IMR-90 (cell line): Measurements from ENCODE around the gene MPIG6B. TPM values are rescaled to one million over a fixed set of nuclear protein-coding genes. Genes with fewer than 3 reads are reported as not detected.

Experiments used
- ATAC-seq: fragments of 200-7000 bp; cut with Tn5 transposase; 2 replicates; pipeline ENCODE4 v1.9.1; 2020; ENCODE audit warnings: low read depth, mild to moderate bottlenecking, moderate library complexity
- BruUV-seq: library from RNA; stranded (reverse); fragments of 400-500 nt; replicated peaks from 2 replicates; lab custom pipeline; 2021; lab: Mats Ljungman, UMichigan
- CTCF ChIA-PET: fragments of 300-600 bp; formaldehyde crosslinking; extraction: SDS; loops from one replicate; lab custom pipeline; 2021; ENCODE audit warnings: antibody characterized with exemption; lab: Yijun Ruan, JAX
- POLR2A ChIA-PET: fragments of 300-600 bp; sonication (Branson Sonifier 250); formaldehyde crosslinking; loops from one replicate; lab custom pipeline; 2022; ENCODE audit warnings: antibody characterized with exemption; ENCODE audit not compliant: unreplicated experiment; lab: Charles Lee
- DNase-seq: peaks from one replicate; pipeline ENCODE4 v3.0.0; 2013
- H2AFZ ChIP-seq: replicated peaks from 2 replicates; pipeline ENCODE3; 2013; ENCODE audit warnings: low read length, mild to moderate bottlenecking; ENCODE audit not compliant: poor library complexity
- H2AK5ac ChIP-seq: 2 replicates; pipeline ENCODE4 v1.6.1; 2013; ENCODE audit warnings: low read depth, low read length, inconsistent platforms
- H2AK9ac ChIP-seq: replicated peaks from 2 replicates; pipeline ENCODE3; 2013; ENCODE audit warnings: mild to moderate bottlenecking, low read depth, low read length, moderate library complexity; ENCODE audit not compliant: poor library complexity
- H2BK120ac ChIP-seq: 2 replicates; pipeline ENCODE4 v1.6.1; 2013; ENCODE audit warnings: low read depth, low read length, inconsistent platforms
- H2BK15ac ChIP-seq: 3 replicates; pipeline ENCODE4 v1.6.1; 2013; ENCODE audit warnings: low read depth, low read length, inconsistent platforms
- H2BK20ac ChIP-seq: 2 replicates; pipeline ENCODE4 v1.6.1; 2013; ENCODE audit warnings: low read depth, mild to moderate bottlenecking, inconsistent platforms, low read length, moderate library complexity
- H2BK5ac ChIP-seq: 2 replicates; pipeline ENCODE4 v1.6.1; 2013; ENCODE audit warnings: mild to moderate bottlenecking, low read depth, low read length, inconsistent platforms; ENCODE audit not compliant: poor library complexity, severe bottlenecking
- H3K14ac ChIP-seq: replicated peaks from 2 replicates; pipeline ENCODE4 v1.6.1; 2013; ENCODE audit warnings: low read depth, low read length, inconsistent platforms
- H3K18ac ChIP-seq: 2 replicates; pipeline ENCODE4 v1.6.1; 2013; ENCODE audit warnings: low read depth, low read length, control low read depth
- H3K23ac ChIP-seq: 2 replicates; pipeline ENCODE4 v1.6.1; 2013; ENCODE audit warnings: low read depth, low read length, inconsistent platforms
- H3K27ac ChIP-seq: 2 replicates; pipeline ENCODE4 v1.5.1; 2013; ENCODE audit warnings: mild to moderate bottlenecking, control low read depth, low read length; ENCODE audit not compliant: insufficient read depth
- H3K27me3 ChIP-seq: 2 replicates; pipeline ENCODE4 v1.6.1; 2013; ENCODE audit warnings: low read length; ENCODE audit not compliant: control insufficient read depth, insufficient read depth
- H3K36me3 ChIP-seq: 2 replicates; pipeline ENCODE4 v1.6.1; 2013; ENCODE audit warnings: low read length, mixed read lengths; ENCODE audit not compliant: control insufficient read depth, insufficient read depth
- H3K4ac ChIP-seq: 2 replicates; pipeline ENCODE4 v1.6.1; 2013; ENCODE audit warnings: low read depth, low read length, inconsistent platforms
- H3K4me1 ChIP-seq: 2 replicates; pipeline ENCODE4 v1.6.1; 2013; ENCODE audit warnings: low read length, mixed read lengths; ENCODE audit not compliant: control insufficient read depth, insufficient read depth
- H3K4me2 ChIP-seq: 2 replicates; pipeline ENCODE4 v1.6.1; 2013; ENCODE audit warnings: low read depth, mild to moderate bottlenecking, control low read depth, low read length, moderate library complexity
- H3K4me3 ChIP-seq: 2 replicates; pipeline ENCODE4 v1.5.1; 2013; ENCODE audit warnings: low read depth, mild to moderate bottlenecking, control low read depth, low read length, moderate library complexity; ENCODE audit not compliant: insufficient read depth
- H3K56ac ChIP-seq: 2 replicates; pipeline ENCODE4 v1.6.1; 2013; ENCODE audit warnings: low read length, inconsistent platforms; ENCODE audit not compliant: insufficient read depth; ENCODE audit errors: extremely low read depth
- H3K79me1 ChIP-seq, 2 experiments: 2 replicates each; pipeline ENCODE4 v1.6.1; 2013; ENCODE audit warnings: low read length in 2 of 2, inconsistent platforms in 1 of 2, low read depth in 1 of 2
- H3K9ac ChIP-seq: 2 replicates; pipeline ENCODE4 v1.6.1; 2013; ENCODE audit warnings: low read depth, low read length, control low read depth
- H3K9me1 ChIP-seq: 2 replicates; pipeline ENCODE4 v1.6.1; 2013; ENCODE audit warnings: low read length, inconsistent platforms; ENCODE audit not compliant: insufficient read depth
- H3K9me3 ChIP-seq: 2 replicates; pipeline ENCODE4 v1.6.1; 2013; ENCODE audit warnings: low read length; ENCODE audit not compliant: control insufficient read depth, insufficient read depth
- H4K20me1 ChIP-seq: 2 replicates; pipeline ENCODE4 v1.6.1; 2013; ENCODE audit warnings: low read length, inconsistent platforms; ENCODE audit not compliant: insufficient read depth
- H4K5ac ChIP-seq: 2 replicates; pipeline ENCODE4 v1.6.1; 2013; ENCODE audit warnings: mild to moderate bottlenecking, low read depth, low read length, control low read depth
- H4K8ac ChIP-seq, 2 experiments: 2 replicates each; pipeline ENCODE4 v1.6.1; 2013; ENCODE audit warnings: low read depth in 2 of 2, low read length in 2 of 2, control low read depth in 1 of 2, inconsistent platforms in 1 of 2
- H4K91ac ChIP-seq: 2 replicates; pipeline ENCODE4 v1.6.1; 2013; ENCODE audit warnings: low read depth, low read length, inconsistent platforms; ENCODE audit not compliant: insufficient read depth
- BHLHE40 ChIP-seq: fragments of 150-350 bp; IDR thresholded peaks from 2 replicates; pipeline ENCODE4 v1.6.1; 2016; ENCODE audit warnings: mild to moderate bottlenecking, low read depth, low read length
- CEBPB ChIP-seq: IDR thresholded peaks from 2 replicates; pipeline ENCODE4 v1.6.1; 2012; ENCODE audit warnings: low read depth, low read length, improper control_type of control experiment
- CHD1 ChIP-seq: IDR thresholded peaks from 2 replicates; pipeline ENCODE4 v1.6.1; 2012; ENCODE audit warnings: low read depth, low read length, improper control_type of control experiment
- CTCF ChIP-seq: conservative IDR thresholded peaks from 2 replicates; pipeline ENCODE4 v1.5.1; 2012; ENCODE audit warnings: mild to moderate bottlenecking, low read depth, low read length, improper control_type of control experiment
- ELK1 ChIP-seq: fragments of 150-350 bp; IDR thresholded peaks from 2 replicates; pipeline ENCODE4 v1.6.1; 2016; ENCODE audit warnings: low read depth, mild to moderate bottlenecking, low read length, moderate library complexity, borderline replicate concordance
- FOS ChIP-seq: fragments of 150-350 bp; IDR thresholded peaks from 2 replicates; pipeline ENCODE4 v1.6.1; 2016; ENCODE audit warnings: low read depth, low read length
- MAFK ChIP-seq: IDR thresholded peaks from 2 replicates; pipeline ENCODE4 v1.6.1; 2012; ENCODE audit warnings: low read depth, low read length, improper control_type of control experiment
- MAZ ChIP-seq: IDR thresholded peaks from 2 replicates; pipeline ENCODE4 v1.6.1; 2012; ENCODE audit warnings: low read depth, mild to moderate bottlenecking, low read length, improper control_type of control experiment, moderate library complexity, borderline replicate concordance
- MXI1 ChIP-seq: IDR thresholded peaks from 2 replicates; pipeline ENCODE4 v1.6.1; 2012; ENCODE audit warnings: low read depth, mild to moderate bottlenecking, low read length, moderate library complexity, borderline replicate concordance
- POLR2A ChIP-seq: IDR thresholded peaks from 2 replicates; pipeline ENCODE4 v1.6.1; 2012; ENCODE audit warnings: mild to moderate bottlenecking, low read depth, low read length
- RFX5 ChIP-seq: IDR thresholded peaks from 2 replicates; pipeline ENCODE4 v1.8.0; 2012; ENCODE audit warnings: low read depth, mild to moderate bottlenecking, low read length, moderate library complexity
- SMC3 ChIP-seq: fragments of 150-350 bp; IDR thresholded peaks from 2 replicates; pipeline ENCODE4 v1.6.1; 2016; ENCODE audit warnings: low read depth, mild to moderate bottlenecking, antibody characterized with exemption, low read length, moderate library complexity
- USF2 ChIP-seq: fragments of 150-350 bp; IDR thresholded peaks from 2 replicates; pipeline ENCODE4 v1.6.1; 2017; ENCODE audit warnings: mild to moderate bottlenecking, antibody characterized with exemption, low read length, low read depth
- WGBS, 2 experiments: methylation state at CpG; one replicate each; pipeline versions ENCODE4 v1.1.5 to v1.1.7; 2013; ENCODE audit warnings: missing lambda C conversion rate in 2 of 2; ENCODE audit not compliant: insufficient read length in 1 of 2; ENCODE audit errors: extremely low coverage in 2 of 2; 5-methylcytosine and 5-hydroxymethylcytosine counted together
- dilution Hi-C: fragments of 300-500 bp; cut with HindIII; formaldehyde crosslinking; loops from one replicate; pipeline ENCODE4 v1.14.3; 2018; ENCODE audit warnings: low sequenced_read_pairs; ENCODE audit not compliant: unreplicated experiment
- in situ Hi-C: fragments of 300-500 bp; cut with MboI; formaldehyde crosslinking; loops from 3 replicates; pipeline ENCODE4 v1.14.3; 2019; ENCODE audit warnings: low sequenced_read_pairs, inconsistent platforms, mixed read lengths
- intact Hi-C: fragments of 100-400 bp; cut with micrococcal nuclease; formaldehyde crosslinking; loops from 2 replicates; pipeline ENCODE4 v1.10.0; 2022
- polyA plus RNA-seq, 3 experiments: library from polyadenylated mRNA; depleted of rRNA; stranded (reverse); fragments of >200 nt; gene quantifications; 2 replicates each; pipeline ENCODE4 v1.2.3, GENCODE V29; 2012; ENCODE audit warnings: low replicate concordance in 1 of 3
- total RNA-seq: library from RNA; depleted of rRNA; stranded (reverse); fragments of >200 nt; gene quantifications from 2 replicates; pipeline ENCODE4 v1.2.3, GENCODE V29; 2012

The MPIG6B gene
- total and polyA plus RNA-seq, 2 of the 4 experiments (the other 2 are of a cell fraction) = not detected

- POLR2A ChIA-PET = interaction anchor here (0.6 kb wide), 1 partner anchor 121 kb away, joined by 3 read pairs; the partner anchor contains the start of gene HSPA1B
- Histone ChIP-seq H3K9ac (no peak within 1 kb of the TSS), H3K4me3 (no peak within 1 kb of the TSS), H3K27ac (no peak within 1 kb of the TSS), H3K4me2 (no peak within 1 kb of the TSS), H3K18ac (no peak within 1 kb of the TSS), H4K8ac (no peak within 1 kb of the TSS), H2BK5ac (no peak within 1 kb of the TSS), H3K56ac (no peak within 1 kb of the TSS), H4K5ac (no peak within 1 kb of the TSS), H3K4ac (no peak within 1 kb of the TSS), H2AK9ac (no peak within 1 kb of the TSS), H2AFZ (peak within 1 kb of the TSS; percentile 61), H3K79me1 (peaks cover 7 to 13% of the 10 kb centered on the region in 2 experiments), H3K9me3 (no peaks in the 10 kb centered on the region), H4K20me1 (0 out of 2 replicates have a peak, but pooled peaks cover 6% of the 10 kb centered on the region), H3K14ac (no peak within 1 kb of the TSS), H3K4me1 (peaks cover 5% of the 10 kb centered on the region), H2BK120ac (no peak within 1 kb of the TSS), H2AK5ac (no peak within 1 kb of the TSS), H2BK20ac (no peak within 1 kb of the TSS), H3K27me3 (peaks cover 12% of the 10 kb centered on the region; the same call in 1 of the 2 replicates), H2BK15ac (no peak within 1 kb of the TSS), H3K9me1 (peaks cover 3% of the 10 kb centered on the region; the same call in 1 of the 2 replicates), H3K36me3 (no peaks in the 10 kb centered on the region), H4K91ac (no peak within 1 kb of the TSS), H3K23ac (no peak within 1 kb of the TSS)
- no TSS peak for BruUV-seq
- DNase-seq = no peak
- TF ChIP-seq RFX5 = no peak
- no peak for TF ChIP-seq CEBPB
- no peak for TF ChIP-seq FOS
- no peak for TF ChIP-seq MXI1
- no peak for TF ChIP-seq BHLHE40
- TF ChIP-seq USF2 = no peak
- no peak for TF ChIP-seq MAZ
- no peak for TF ChIP-seq MAFK
- no peak for TF ChIP-seq CTCF
- no peak for TF ChIP-seq SMC3
- no peak for TF ChIP-seq POLR2A
- TF ChIP-seq CHD1 = no peak
- no peak for TF ChIP-seq ELK1
- CTCF ChIA-PET = no interaction called here
- dilution Hi-C loops = no loop called here
- 100% methylated on average over 1 of the region's 3 CpGs; no CpG with 5 or more reads in 1 of the 2 experiments for WGBS, 2 experiments
- in situ Hi-C loops = no loop called here
- intact Hi-C loops = no loop called here
- ATAC-seq = no peak
Observed at GRCh38 chr6:31706599-31706998, 16.6 kb upstream of the MPIG6B start, which contains the start of gene LY6G6F. TSS of gene LY6G6F (plus strand) at chr6:31706866. CDS start at chr6:31706907, 41 bp downstream.
